Gastrocnemius medialis (tissue), 4 donors: Measurements from ENCODE around the gene MED19.
"Not testable (repeated sequence)": the region's sequence is repeated elsewhere in the genome, so short reads cannot be mapped to it uniquely, and the experiment has no call there.

ENCODE experiments used
- POLR2A ChIP-seq, 2 donors: fragments of 450-650 bp; IDR thresholded peaks; one replicate each; pipeline ENCODE4 v1.6.1; 2017; ENCODE audit warnings: antibody characterized with exemption in 2 of 2, mild to moderate bottlenecking in 2 of 2, moderate library complexity in 2 of 2
- TF ChIP-seq, protein P1 (sequence below), 5 experiments: fragments of 450-650 bp in 3 of 5; fragments of 200-600 bp in 2 of 5; sonication (generic) in 2 of 5; IDR thresholded peaks in 4 of 5; conservative IDR thresholded peaks in 1 of 5; 1 replicate in 4 of 5; 2 replicates in 1 of 5; pipeline ENCODE4 v1.5.1; 2016 to 2019; ENCODE audit warnings: antibody characterized with exemption in 5 of 5, mild to moderate bottlenecking in 3 of 5, moderate library complexity in 3 of 5

DNA sequence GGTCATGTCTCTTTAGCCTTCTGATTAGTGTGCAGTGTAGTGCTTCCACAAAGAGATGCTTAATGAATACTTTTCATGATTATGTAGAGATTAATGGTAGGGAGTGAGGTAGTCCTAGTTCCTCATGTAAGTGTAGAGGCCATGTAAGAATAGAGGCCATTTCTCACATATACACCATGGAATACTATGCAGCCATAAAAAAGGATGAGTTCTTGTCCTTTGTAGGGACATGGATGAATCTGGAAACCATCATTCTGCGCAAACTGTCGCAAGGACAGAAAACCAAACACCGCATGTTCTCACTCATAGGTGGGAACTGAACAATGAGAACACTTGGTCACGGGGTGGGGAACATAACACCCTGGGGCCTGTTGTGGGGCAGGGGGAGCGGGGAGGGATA is 21.5 kb downstream of the MED19 start:
- TF ChIP-seq, protein P1, sequence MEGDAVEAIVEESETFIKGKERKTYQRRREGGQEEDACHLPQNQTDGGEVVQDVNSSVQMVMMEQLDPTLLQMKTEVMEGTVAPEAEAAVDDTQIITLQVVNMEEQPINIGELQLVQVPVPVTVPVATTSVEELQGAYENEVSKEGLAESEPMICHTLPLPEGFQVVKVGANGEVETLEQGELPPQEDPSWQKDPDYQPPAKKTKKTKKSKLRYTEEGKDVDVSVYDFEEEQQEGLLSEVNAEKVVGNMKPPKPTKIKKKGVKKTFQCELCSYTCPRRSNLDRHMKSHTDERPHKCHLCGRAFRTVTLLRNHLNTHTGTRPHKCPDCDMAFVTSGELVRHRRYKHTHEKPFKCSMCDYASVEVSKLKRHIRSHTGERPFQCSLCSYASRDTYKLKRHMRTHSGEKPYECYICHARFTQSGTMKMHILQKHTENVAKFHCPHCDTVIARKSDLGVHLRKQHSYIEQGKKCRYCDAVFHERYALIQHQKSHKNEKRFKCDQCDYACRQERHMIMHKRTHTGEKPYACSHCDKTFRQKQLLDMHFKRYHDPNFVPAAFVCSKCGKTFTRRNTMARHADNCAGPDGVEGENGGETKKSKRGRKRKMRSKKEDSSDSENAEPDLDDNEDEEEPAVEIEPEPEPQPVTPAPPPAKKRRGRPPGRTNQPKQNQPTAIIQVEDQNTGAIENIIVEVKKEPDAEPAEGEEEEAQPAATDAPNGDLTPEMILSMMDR (IDR thresholded peaks at IDR 0.05 in 4 of 5, conservative IDR thresholded peaks at IDR 0.05 in 1 of 5), result not testable (repeated sequence)
- TF ChIP-seq POLR2A (IDR thresholded peaks at IDR 0.05), result not testable (repeated sequence)
